Measurements from ENCODE around the gene MITD1. TPM values are rescaled to one million over a fixed set of nuclear protein-coding genes. Genes with fewer than 3 reads are reported as not detected.
A peak's percentile ranks its signal among the peaks of the same experiment; 100 is the strongest.

Gene MITD1
- total RNA-seq, 4 donors from 2014 or later = 5.0 to 30.6 (median 24.0) TPM

- H3K4me3 ChIP-seq = peak within 1 kb of the TSS; percentile 37 to 73 (median 60)
- WGBS, 2 donors (ENCODE audit: low coverage in 1 of 2) = 0% methylated on average over 12 to 64 of the region's 70 CpGs
- peak; percentile 94 for DNase-seq
Observed at GRCh38 chr2:99154643-99155536, 26.0 kb downstream of the MITD1 start, which contains the start of the genes LIPT1 and TSGA10. Gene LIPT1, plus strand, starts transcription at chr2:99154967. Its CDS starts 6,991 bp downstream, at chr2:99161958. Gene TSGA10, minus strand, starts transcription at chr2:99154942. Its CDS starts 45,503 bp downstream, at chr2:99109439.

GRCh38 chr2:99153921-99154604 lies 26.8 kb downstream of the MITD1 start:
- H3K4me1 ChIP-seq = peaks cover 8 to 17% (median 12%) of the 10 kb centered on the region in 4 donors
- H3K27ac ChIP-seq = peak overlapping the region; percentile 86 to 94 (median 88)
- 43 to 53% methylated on average over 10 to 12 of the region's 12 CpGs for WGBS, 2 donors (ENCODE audit: low coverage in 1 of 2)
- no peak for TF ChIP-seq POLR2A (IDR thresholded peaks at IDR 0.05)
- TF ChIP-seq CTCF (IDR thresholded peaks at IDR 0.05) = no peak
- no peak for TF ChIP-seq EP300 (IDR thresholded peaks at IDR 0.05; ENCODE audit: low read depth)
- TF ChIP-seq POLR2AphosphoS5 (IDR thresholded peaks at IDR 0.05) = no peak
- no peaks in the 10 kb centered on the region for H3K27me3 ChIP-seq
- in situ Hi-C loops (cut with MboI; ENCODE audit: low pct_ligation_motif_present in 1 of 4, low pct_unique_long_range_greater_than_20kb in 1 of 4, low sequenced_read_pairs in 3 of 4) = no loop called here
- H3K36me3 ChIP-seq = no peaks in the 10 kb centered on the region
- peak overlapping the region; percentile 37 to 73 (median 60) for H3K4me3 ChIP-seq
- no peaks in the 10 kb centered on the region for H3K9me3 ChIP-seq
- DNase-seq = no peak
- intact Hi-C loops (cut with DNase I; ENCODE audit: low total_unique reads) = no loop called here

More at GRCh38 chr2:99154643-99155536, 26.0 kb downstream of the MITD1 start, which contains the start of the genes LIPT1 and TSGA10:
- H3K9me3 ChIP-seq = no peaks in the 10 kb centered on the region
- peaks cover 8 to 17% (median 12%) of the 10 kb centered on the region in 4 donors for H3K4me1 ChIP-seq
- in situ Hi-C loops (cut with MboI; ENCODE audit: low pct_ligation_motif_present in 1 of 4, low pct_unique_long_range_greater_than_20kb in 1 of 4, low sequenced_read_pairs in 3 of 4) = no loop called here
- TF ChIP-seq POLR2AphosphoS5 (IDR thresholded peaks at IDR 0.05) (peak; percentile 88 to 93 (median 93)), EP300 (IDR thresholded peaks at IDR 0.05; ENCODE audit: low read depth) (peak; percentile 4), POLR2A (IDR thresholded peaks at IDR 0.05) (peak; percentile 88), CTCF (IDR thresholded peaks at IDR 0.05) (peak in 1 of 5 experiments; percentile 26)
- no peaks in the 10 kb centered on the region for H3K27me3 ChIP-seq
- no peaks in the 10 kb centered on the region for H3K36me3 ChIP-seq
- intact Hi-C loops (cut with DNase I; ENCODE audit: low total_unique reads) = no loop called here
- peak within 1 kb of the TSS; percentile 86 to 94 (median 88) for H3K27ac ChIP-seq

- DNase-seq = no peak
- intact Hi-C loops (cut with DNase I; ENCODE audit: low total_unique reads) (no loop called here), in situ Hi-C loops (cut with MboI; ENCODE audit: low pct_ligation_motif_present in 1 of 4, low pct_unique_long_range_greater_than_20kb in 1 of 4, low sequenced_read_pairs in 3 of 4) (no loop called here)
- H3K36me3 ChIP-seq = no peaks in the 10 kb centered on the region
- H3K4me1 ChIP-seq = peaks cover 8 to 17% (median 12%) of the 10 kb centered on the region in 4 donors
- H3K27ac ChIP-seq = no peak overlapping the region
- WGBS, 2 donors (ENCODE audit: low coverage in 1 of 2) = 79% methylated on average over 7 of the region's 7 CpGs
- TF ChIP-seq POLR2A (IDR thresholded peaks at IDR 0.05) (no peak), EP300 (IDR thresholded peaks at IDR 0.05; ENCODE audit: low read depth) (no peak), POLR2AphosphoS5 (IDR thresholded peaks at IDR 0.05) (no peak), CTCF (IDR thresholded peaks at IDR 0.05) (no peak)
- no peaks in the 10 kb centered on the region for H3K9me3 ChIP-seq
- no peak overlapping the region for H3K4me3 ChIP-seq
- H3K27me3 ChIP-seq = no peaks in the 10 kb centered on the region
Observed at GRCh38 chr2:99152199-99152895, 28.5 kb downstream of the MITD1 start.
